GM19025 (cell line): ENCODE data around the gene TMEM117.
A peak's percentile ranks its signal among the peaks of the same experiment; 100 is the strongest.

ENCODE experiments used
- ATAC-seq: cut with Tn5 transposase; IDR thresholded peaks from one replicate; pipeline ENCODE4 v1.9.1; 2021; ENCODE audit warnings: mild to moderate bottlenecking, low read depth, moderate library complexity; ENCODE audit not compliant: unreplicated experiment

TMEM117 gene

DNA sequence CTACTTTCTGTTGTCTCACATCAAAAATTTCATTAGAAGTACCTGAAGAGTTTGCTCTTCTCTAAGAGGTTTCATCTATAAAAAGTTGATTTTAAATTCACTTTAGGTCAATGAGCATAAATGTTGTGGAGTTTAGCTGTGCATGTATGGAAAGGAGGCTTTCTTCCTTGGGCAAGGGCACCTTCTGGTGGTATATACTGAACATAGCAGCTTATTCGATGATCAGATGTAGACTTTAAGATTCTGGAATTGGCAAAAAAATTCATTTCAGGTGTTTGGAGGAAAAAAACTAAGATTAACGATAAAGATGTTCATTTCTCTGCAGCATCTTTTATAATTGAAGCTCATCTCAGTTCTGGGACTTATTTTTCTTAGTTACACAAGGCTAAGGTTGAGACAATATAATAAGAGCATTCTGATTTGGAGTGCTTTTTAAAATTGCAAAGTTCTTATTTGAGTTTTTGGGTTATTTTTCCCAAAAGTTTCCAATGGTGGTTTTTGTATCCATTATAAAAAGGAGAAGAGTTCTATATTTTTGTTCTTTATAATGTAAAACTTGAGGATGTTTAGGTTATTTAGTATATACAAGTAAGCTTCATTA lies 46.8 kb downstream of the TMEM117 start:
- peak; percentile 94 for ATAC-seq

DNA sequence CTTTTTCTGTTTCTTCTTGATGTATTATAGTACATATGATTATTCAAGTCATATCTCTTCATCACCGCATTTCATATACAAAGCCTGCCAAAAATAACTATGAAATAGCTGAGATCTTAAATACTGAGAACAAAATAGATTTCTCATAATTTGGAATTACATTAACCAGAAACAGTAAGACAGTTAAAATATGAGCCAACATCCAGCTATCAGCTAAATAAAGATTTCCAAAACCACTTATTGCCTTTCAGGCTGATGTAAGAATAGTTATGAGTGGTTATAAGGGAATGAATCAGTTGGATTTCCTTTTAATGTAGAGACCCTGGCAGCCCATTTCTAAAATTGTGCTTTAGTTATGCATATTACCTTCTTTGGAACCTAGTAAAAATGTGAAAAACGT lies 47.4 kb downstream of the TMEM117 start:
- ATAC-seq = no peak

DNA sequence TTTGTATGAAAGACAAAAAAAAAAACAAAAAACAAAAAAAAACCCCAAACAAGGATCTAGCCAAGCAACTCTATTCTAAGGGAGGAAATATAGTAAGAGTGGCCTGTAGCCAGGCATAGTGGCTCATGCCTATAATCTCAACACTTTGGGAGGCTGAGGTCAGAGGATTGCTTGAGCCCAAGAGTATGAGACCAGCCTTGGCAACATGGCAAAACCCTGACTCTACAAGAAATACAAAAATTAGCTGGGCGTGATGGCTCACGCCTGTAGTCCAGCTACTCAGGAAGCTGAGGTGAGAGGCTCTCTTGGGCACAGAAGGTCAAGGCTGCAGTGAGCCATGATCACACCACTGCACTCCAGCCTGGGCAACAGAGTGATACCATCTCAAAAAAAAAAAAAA lies 47.9 kb downstream of the TMEM117 start:
- ATAC-seq = no peak

DNA sequence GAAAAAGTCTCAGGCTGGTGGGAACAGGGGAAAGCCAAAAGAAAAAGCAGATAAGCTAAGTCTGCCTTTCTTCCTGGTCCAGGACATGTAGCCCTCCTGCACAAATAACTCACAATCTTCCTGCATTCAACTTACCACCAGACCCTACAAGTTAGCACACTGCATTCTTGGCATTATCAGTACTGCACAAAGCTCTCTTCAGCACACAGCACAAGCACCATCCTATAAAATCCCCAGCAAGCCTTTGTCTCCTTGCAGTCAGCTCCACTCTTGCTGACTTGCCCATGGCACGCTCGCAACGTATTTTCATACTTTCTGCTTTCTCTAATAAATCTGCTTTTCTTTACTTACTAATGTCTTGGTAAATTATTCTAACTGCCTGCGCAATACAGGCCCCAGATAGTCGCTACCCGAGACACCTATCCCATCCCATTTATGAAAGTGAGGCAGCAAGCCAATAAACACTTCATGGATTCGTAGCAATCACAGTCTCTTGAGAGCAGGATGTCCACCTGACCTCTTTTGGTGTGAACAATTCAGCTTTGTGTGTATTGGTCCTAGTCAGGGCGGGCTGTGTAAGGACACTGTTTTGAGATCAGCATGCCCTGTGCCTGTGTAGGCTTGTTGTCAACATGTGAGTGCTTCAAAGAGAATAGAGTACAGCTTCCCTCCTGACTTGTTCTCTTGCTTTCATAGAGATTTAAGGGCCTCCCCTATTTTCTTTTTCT lies 49.0 kb downstream of the TMEM117 start:
- no peak for ATAC-seq

DNA sequence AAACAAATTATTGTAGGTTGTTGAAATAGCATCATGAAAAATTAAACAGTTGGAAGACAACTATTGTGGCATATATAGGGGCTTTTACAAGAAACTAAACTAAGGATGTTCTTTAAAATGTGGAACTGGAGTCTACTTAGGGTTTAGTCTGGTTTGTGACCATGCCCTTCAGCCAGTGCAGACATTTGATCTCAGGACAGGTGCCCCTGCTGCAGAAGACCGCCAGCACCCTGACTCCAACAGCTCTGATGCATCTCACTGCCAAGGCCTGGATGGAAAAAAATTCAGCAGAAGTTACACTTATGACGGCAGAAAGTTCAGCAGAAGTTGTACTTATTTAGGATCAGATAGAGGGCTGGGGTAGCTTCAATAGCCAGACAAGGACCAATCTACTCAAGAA lies 51.5 kb downstream of the TMEM117 start:
- ATAC-seq = no peak

DNA sequence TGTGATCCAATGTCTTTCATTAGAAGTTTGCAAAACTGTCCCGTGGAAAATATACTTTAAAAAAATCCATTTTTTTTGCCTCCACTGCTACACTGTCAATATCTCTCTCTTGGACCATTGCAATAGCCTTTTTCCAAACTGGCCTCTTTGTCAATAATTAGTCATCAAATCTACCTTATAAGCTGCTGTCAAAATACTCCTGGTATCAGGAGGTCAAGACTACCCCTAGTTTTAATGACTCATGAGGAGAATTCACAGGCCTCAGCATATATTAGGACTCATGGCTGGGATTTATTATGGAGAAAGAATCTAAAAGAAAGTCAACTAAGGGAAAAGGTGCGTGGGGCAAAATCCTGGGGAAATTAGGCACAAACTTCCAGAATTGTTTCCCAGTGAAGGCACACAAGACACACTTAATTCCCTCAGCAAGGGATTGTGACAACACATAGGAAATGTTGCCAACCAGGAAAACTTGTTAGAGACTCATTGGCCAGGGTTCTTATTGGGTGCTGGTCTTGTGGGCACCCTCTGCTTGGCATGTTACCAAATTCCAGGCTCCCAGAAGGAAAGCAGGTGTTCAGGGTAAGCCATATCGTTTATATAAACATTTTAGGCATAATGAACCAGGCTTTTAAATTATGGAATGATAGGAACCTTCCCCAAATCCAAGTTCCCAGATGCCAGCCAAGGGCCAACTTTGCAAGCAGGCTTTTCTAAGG lies 56.1 kb downstream of the TMEM117 start:
- ATAC-seq = no peak

DNA sequence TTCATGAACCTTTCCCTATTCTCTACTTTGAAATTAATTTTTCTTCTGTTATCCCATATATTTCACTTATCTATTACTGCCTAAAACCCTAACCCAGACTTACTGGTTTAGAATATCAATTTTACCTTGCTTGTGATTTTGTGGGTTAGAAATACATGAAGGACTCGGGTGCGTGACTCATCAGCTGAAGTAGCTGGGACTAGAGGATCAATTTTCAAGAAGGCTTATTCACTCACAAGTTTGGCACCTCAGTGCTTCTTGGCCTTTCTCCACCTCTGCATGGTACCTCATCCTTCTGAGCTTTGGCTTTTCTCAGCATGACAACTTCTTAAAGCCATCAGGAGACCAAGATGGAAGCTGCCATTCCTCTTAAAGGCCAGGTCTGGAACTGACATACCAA lies 57.8 kb downstream of the TMEM117 start:
- no peak for ATAC-seq

DNA sequence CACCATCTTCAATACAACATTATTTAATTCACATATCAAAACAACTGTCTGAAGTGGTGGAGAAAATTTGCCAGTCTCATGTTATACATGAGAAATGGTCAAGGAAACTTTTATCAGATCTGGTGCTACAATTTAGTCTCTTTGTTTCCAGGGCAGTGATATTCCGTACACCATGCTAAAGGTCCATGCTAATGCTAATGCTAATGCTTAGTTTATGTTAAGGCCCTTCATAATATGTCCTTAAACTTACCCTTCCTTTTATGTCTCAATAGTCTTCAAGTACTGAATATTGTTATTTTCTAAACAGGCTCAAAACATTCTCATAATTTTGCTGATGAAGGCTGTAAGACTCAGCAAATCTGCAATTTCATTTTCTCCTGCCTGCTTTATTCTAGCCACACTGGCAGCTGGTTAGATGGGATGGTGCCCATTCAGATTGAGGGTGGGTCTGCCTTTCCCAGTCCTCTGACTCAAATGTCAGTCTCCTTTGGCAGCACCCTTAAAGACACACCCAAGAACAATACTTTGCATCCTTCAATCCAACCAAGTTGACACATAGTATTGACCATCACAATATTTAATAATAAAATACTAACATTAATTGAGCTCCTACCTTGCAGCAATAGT lies 59.8 kb downstream of the TMEM117 start:
- no peak for ATAC-seq

DNA sequence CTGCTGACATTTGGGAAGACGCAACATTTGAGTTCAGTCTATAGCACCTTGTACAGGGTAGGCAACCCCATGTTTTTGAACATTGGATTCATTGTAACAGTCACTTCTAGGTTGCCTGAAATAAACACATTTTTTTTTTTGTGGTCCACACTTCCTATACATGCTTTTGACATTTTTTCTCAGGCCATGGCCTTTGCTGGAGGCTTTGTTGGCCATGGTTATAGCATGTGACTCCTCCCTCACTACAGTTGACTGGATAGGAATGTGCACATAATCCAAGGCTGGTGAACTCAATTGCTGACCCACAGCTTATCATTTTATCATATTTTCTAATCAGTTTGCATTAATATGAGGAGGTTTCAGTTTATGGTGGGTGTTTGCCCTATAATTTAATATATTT lies 60.6 kb downstream of the TMEM117 start:
- no peak for ATAC-seq

DNA sequence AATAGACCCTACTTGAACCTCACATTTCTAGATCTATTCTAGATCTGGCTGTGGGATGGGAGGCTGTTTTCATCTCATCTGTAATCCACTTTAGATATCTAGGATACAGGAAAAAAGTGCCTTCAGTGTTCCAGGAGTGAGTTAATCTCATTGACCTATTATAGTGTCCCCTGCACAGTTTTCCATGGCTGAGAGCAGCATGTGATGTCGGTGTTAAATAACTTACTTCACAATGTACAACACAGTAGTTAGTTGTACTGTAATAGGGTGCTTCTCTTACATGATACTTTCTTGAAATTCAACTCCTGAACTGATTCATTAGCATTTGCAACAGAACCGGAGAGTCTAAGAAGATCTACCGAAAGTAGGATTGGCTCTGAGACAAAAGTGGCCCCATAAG lies 62.6 kb downstream of the TMEM117 start:
- ATAC-seq = no peak

DNA sequence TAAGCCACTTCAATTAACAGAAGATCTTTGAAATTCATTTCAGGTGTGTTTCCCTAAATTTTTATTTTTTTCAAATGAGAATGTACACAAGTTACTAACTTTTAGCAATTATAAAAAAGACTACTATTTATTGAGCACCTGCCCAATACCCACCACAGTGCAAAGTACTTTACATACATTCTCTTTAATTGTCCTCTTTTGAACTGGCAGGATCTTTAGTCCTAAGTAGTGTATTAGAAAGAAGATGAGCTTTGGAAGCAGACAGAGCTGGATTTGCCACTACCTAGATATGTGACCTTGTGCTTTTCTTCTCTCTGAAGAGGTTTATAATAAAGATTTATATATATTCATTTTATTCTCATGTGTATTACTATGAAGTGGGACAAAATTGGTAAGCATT lies 63.7 kb downstream of the TMEM117 start:
- ATAC-seq = no peak

DNA sequence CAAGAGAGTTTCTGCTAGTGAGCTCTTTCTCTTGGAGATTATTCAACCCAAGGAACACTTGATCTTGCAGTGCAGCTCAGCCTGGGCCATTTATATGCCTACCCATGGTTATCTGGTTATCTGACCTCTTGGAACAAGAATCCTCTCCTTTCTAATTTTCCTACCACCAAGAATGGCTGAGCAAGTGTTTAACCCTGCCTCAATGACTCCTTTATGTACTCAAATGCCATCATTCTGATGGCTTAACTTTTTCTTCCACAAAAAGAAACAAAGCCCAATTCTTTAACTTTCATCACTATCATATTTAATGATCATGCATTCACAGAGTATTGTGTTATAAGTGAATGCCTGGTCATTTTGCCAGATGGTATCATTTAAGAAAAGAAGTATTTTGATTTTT lies 67.8 kb downstream of the TMEM117 start:
- no peak for ATAC-seq

DNA sequence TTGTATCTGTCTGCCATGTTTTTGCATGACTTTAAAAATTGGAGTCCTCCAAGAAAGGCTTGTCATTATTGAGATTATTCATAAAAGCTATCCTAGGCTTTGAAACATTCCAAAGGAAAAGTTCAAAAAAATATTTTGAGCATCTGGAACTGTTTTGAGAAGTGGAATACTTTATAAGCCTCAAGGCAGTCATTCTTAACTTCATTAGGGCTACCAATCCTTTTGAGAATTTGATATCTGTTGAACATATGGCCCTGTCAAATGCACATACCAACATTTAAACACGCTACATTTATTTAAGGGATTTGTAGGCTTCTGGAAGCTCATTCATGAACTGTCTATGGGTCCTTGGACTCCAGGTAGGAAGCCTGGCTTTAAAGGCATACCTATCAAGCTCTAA lies 77.0 kb downstream of the TMEM117 start:
- ATAC-seq = no peak

DNA sequence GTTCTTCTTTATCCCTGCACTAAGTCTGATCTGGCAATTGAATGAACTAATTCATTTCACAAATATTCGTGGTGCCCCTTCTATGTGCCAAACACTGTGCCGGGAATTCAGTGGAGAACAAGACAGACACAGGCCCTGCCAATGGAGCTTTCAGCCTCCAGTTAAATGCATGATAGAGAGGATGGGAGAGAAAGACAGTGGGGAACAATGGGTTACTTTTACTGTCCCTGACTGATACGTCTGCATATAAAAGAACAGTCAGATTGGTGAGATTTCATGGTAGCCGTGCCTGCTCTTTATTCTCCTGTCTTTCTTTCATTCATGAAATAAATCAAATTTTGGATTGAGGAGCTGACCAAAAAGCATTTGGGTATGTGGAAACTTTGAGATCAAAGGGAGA lies 78.5 kb downstream of the TMEM117 start:
- ATAC-seq = no peak

DNA sequence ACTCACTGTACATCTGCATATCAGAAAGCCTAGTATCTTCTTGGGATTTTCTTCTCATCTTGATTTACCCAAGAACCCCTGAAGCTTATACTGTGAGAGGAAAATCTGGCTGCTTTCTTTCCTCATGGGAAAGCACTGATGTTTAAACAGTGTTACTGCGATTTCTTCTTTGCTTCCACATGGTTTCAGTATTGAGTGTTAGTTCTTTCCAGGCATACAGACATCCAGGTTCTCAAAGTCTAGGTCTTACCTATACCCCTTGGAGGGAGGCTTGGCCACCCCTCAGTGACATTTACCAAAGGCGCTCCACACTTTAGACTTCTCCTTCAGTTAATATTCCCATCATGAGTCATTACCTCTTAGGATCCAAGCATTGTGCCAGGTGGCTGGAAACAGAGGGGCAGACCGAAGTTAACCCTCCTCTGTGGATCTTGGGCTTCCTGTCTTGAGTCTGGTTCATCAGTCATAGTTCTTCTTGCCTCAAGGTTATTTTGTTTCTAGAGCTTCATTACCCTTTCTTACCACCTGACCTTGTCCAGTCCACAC lies 79.1 kb downstream of the TMEM117 start:
- no peak for ATAC-seq

DNA sequence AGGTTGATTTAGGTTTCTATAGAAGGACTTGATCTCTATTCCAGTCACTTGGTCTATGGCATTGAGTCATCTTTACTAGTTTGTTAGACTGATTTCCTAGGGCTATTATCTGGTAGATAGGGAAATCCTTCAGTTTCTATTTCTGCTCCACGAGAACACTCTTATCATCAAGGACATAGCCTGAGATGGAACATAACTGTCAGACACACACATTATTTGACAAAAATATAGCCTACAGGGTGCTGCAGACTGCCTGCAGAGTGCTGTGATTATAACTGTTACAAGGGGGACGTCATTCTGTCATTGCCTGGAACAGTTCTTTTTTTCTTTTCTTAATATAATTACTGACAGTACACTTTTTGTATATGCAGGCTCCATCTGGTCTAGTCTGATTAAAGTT lies 82.0 kb downstream of the TMEM117 start:
- ATAC-seq = no peak

DNA sequence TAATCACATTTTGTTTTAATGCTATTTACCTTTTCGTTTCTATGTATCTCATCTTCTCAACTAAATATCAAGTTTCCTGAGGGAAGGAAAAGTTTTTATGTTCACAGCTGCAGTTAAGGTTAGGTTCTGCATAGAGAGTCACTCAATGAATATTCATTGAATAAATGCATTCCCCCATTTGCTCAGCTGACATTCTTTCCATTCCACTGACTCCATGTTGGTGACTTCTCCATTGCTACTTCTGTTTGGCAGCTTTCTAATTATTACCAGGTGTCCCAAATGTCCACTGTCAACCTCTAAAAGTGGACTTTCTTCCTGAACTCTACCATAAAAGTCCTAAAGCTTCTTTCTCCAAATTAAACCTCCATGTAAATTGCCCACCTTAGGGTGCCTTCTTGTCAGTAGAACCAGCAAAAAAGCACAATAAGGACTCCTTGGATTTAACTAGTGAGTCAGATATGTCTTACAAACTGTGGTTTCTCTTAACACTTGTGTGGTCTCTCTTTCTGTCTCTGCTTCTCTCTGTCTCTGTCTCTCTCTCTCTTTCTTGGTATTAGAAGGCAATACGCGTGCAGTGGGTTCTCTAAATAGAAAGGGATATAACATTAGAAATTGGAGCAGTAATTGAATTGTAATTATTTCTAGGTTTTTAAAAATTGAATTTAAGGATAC lies 85.9 kb downstream of the TMEM117 start:
- ATAC-seq = no peak

DNA sequence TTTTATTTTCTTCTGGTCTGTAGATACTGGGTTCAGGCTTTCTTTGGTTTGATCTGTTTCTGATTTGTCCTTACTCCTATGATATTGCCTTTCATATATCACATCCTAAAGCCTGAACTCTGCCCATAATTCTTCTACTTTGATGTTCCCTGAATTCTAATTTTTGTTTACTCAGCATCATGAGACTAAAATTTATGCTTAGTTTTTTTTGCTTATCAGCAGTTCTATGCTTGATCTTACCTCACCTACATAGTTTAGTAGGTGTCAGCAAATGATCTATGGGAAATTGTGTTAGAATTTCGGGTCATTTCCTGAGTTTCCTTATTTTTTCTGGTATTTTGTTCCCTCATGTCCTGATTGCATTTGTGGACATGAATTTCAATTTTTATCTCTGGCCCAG lies 94.2 kb downstream of the TMEM117 start:
- ATAC-seq = no peak

DNA sequence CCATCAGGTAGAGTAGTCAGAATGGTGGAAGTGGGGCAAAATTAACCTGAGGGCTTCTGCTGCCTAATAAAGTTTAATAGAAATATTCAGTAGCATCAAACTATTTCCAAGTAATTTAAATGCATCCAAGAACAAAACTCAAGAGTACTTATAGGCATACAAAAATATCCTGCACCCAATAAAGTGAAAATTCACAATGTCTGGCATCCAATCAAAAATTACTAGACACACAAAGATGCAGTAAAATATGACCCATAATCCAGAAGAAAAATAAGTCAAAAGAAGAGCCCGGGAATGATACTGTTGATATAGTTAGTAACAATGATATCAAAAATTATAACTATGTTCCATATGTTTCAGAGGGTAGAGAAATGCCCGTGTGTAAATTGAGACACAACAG lies 95.3 kb downstream of the TMEM117 start:
- no peak for ATAC-seq

DNA sequence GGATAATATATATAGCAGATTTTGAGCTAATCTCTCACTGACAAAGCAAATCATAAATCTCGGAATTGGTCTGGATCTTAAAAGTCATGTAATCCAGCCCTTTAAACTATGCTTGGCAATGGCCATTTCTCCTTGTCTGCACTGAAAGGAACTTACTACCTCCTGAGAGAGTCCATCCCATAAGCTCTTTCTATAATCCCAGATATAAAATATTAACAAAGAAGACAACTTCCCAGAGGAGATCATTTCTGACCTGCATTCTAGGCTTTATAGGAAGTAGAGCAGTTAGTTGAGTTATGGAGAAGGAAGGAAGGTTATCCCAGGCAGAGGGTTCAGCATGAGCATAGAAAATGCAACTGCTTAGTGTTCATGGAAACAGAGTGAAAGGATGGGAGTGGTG lies 99.7 kb downstream of the TMEM117 start:
- ATAC-seq = no peak

DNA sequence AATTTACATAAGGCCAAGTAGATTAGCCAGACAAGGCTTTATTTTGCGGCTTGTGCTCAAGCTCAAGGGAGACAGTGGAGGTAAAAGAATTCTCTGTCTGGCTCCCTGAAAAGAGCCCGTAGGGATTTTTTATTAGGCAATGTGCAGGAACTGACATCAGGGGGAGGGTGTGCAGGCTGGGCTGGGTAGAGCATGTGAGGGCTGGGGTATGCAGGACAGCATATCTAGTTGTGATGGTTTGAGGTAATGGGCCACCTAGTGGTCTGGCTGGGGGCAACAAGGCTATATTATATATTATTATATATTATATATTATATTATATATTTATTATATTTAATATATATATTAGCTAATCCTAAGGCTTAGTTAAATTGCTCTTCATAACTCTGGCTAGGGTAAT lies 102.1 kb downstream of the TMEM117 start:
- no peak for ATAC-seq
